IPS DF 4.7 (cell line): Measurements from ENCODE around the gene RNF208.

Experiments
- DNase-seq: peaks from one replicate; pipeline ENCODE4 v3.0.0-alpha.2; 2013; ENCODE audit warnings: low spot score; ENCODE audit errors: extremely low read depth

The RNF208 gene

DNA sequence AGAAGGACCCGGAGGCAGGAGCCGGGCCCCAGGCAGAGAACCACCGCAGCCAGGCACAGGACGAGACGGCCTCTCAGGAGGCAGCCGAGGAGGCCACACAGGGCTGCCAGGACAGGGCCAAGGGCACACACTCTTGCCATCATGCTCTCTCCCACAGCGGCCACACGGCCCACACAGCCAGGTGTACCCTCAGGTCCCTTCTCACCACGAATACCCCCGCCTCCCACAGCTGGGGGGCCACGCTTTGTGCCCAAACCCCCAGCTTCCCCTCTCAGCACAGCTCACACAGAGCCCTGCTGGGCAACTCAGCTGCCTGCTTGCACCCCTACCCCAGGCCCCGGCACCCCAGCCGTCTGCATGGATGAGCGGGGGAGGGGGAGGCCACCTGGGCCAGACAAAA is 28.3 kb downstream of the RNF208 start:
- DNase-seq: no peak

DNA sequence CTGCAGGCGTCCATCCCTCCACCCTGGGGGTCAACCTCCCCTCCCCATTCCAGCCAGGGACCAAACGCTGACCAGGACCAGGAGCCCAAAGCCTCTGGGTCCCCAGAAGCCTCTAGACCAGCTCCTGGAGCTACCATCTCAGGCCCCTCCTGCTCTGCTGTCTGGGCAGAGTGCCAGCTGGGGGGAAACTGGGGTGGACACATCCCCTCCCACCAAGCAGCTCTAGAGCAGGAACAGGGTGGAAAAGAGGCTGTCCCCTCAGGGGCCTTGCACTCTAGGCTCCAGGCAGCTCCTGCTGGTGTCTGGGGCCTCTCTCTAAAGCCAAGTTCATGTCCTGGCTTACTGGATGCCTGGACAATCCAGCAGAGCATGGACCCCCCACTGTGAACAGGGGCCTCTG is 29.2 kb downstream of the RNF208 start:
- no peak for DNase-seq

DNA sequence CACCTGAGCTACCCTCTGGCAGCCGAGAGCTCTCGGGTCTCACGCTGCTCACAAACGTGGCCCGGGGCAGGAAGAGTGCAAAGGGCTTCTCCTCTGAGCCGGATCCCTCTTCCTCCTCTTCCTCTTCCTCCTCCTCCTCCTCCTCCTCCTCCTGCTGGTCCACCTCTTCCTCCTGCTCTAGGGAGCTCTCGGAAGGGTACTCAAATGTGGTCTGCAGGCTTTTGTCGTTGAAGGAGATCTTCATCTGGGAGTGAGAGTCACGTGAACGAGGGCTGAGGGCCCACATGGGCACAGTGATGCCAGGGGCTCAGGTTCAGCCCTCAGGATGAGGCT is 29.6 kb downstream of the RNF208 start:
- no peak for DNase-seq

DNA sequence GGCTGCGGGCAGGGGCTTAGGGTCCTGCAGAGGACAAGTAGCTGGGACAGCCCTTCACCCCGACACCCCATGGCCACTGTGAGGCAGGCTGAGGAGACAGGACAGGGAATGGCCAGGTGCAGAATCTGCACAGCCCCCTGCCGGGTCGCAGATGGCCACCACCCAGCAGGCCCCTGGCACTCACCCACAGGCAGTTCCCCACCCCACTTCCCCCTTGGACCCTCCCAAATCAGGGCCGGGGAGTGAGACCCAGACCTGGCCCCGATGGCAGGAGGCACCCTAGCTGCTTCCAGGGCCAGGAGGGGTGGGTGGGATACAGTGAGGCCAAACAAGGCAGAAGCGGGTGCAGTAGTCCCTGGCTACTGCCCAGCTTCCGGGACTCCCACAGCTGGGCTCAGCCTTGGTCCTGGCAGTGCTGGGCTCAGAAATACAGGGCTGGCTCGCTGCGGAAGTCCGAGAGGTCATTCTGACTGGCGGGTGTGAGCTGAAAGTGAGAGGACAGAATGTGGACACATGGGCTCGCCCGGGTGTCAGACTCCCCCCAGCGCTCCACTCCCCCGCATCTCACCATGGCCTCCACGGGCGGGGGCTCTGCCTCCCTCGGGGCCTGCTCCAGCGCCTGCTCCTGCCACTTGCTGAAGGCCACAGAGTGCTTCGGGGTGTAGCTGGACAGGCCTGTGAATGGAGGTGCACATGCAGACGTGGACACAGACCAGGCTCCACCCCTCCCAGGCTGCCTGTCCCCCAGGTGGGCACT is 30.2 kb downstream of the RNF208 start:
- DNase-seq: no peak

DNA sequence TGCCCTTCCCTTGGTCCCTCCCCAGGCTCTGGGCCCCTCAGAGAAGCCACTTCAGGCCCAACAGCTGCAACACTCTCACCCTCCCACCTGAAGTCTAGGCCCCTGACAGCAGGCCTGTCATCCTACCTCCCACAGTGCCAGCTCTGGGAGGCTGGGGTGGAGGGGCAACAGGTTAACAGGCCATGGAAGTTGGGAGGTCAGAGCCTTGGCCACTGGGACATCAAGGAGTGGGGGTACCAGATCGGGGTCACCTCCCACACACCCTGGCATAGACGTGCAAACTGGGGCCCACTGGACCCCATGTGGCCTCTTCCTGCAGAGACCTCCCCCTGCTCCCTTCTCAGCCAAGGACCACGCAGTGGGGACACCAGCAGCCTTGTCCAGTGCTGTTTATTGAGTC is 30.8 kb downstream of the RNF208 start:
- DNase-seq: no peak

DNA sequence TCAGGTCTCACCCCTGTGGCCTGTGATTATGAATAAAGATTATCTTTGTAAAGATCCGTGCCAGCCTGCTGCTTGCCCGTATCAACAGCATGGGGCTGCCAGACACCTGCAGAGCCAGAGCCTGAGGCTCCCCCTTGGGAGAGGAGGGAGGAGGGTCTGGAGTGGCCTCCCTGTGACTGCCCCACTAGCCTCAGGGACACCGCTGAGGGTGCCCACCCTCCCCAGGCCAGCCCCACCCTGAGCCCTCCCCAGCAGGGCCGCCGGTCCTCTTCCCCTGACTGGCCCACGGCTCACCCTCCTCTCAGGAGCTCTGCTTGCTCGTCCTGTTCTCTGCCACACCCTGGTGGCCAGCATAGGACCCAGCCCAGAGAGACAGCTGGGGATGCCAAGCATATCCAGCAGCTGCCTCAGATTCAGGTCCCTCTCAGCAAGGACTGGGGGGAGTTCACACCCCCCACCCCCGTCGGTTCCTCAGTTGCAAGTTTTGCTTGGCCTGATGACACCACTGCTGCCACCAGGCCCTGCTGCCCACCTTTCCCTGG is 31.7 kb downstream of the RNF208 start:
- no peak for DNase-seq

DNA sequence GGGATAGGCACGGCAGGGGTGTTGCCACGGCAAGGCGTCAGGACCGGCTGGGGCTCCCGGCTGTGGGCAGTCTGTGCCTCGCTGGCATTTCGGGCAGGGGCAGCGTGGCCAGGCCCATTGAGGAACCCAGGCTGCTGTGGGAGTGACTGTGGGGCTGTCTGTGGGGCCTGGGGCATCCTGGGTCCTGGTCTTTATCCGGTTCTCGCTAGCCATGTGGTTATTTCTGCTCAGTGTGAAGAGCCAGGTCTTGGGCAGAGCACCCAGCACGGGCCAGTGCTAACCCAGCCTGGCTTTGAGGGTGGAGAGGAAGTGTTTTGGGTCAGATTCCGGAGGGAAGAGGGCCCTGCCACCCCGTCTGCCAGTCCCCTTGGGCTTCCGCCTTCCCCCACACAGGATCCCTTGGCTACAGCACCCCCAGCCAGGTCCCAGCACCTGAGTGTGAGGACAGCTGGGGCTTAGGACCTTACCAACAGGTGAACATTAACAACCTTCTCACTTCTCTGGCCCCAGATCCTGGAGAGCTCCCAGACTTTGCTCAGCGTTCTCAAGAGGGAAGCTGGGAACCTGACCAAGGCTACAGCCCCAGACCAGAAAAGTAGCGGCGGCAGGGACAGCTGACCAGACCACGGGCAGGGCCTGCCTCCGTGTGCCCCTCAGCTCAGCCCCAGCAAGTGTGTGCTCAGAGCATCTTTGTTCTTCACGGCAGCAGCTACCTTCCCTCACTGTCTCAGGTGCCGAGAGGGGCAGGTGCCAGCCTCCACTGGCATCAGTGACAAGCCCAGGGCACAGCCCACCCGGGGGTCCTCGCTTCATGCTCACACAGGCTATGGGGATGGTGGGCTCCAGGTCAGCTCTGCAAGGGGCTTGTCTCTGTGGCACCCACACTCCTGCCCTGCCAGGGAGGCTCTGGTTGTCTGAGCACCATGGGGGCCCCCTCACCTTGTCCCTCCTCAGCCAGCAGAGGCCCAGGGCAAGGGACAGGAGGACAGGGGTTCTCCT is 32.4 kb downstream of the RNF208 start:
- no peak for DNase-seq

DNA sequence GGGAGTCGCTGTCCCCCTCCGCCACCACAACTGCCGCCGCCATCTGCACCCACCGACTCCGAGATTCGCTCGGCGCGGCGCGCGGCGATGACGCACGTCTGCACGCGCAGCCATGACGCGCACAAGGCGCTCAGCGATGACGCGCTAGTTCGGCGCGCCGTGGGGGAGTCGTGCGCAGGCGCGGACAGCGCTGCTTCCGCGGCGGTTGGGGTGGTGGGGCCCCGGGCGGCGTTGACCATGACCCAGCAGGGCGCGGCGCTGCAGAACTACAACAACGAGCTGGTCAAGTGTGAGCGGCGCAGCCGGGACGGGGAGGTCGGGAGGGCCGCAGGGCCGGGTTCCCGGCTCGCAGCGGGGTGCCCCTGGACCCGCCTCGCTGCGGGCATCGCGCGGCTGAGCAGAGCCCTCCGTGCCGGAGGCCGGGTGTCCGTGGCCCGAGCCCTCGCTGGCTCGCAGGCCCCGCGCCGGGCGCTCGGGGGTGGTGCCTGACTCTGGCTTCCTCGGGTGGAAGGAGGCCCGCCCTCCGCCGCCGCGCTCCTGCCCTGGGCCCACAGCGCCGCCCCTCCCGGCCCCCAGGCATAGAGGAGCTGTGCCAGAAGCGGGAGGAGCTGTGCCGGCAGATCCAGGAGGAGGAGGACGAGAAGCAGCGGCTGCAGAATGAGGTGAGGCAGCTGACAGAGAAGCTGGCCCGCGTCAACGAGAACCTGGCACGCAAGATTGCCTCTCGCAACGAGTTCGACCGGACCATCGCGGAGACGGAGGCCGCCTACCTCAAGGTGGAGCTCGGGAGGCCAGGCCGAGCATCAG is 33.3 kb downstream of the RNF208 start, which contains the start of the genes ANAPC2 and SSNA1:
TSS of gene ANAPC2 (minus strand) at position 71 of the 807 bp plus-strand sequence. CDS start at position 43, 28 bp downstream.
TSS of gene SSNA1 (plus strand) at position 187 of the 807 bp plus-strand sequence. CDS start at position 238, 51 bp downstream.
- no peak for DNase-seq

DNA sequence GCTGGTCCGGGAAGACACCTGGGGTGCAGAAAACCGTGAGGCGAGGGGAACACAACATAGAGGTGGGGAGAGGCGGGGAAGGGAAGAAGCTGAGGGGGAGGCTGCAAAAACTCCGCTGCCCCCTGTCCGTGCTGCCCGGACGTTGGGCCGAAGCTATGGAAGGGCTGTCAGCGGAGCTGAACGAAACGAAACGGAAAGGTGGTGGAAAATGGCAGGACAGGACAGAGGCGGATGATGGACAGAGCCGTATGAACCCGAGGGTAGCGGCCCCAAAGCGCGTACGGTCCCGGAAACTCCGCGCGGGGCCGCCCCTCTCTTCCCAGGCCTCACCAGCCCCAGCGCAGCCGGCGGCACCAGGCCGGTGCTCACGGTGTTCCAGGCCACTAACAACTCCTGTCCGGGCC is 34.0 kb downstream of the RNF208 start:
- DNase-seq: no peak

DNA sequence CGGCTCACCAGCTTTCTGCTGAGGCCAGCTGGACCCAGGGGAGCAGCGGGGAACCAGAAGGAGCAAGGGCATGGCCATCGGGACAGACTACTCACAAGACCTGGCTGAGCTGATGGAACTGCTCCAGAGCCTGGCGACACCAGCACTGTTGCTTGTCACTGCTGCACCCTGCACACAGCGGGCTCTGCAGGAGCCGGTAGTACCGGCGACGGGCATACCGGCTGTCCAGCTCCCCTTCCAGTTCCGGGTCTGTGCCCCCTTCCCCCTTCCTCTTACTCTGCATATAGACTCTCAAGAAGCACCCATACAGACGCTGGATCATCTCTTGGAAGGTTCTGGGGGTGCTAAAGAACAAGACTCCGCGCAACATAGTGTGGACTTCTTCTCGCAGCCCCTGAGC is 34.7 kb downstream of the RNF208 start:
- no peak for DNase-seq

DNA sequence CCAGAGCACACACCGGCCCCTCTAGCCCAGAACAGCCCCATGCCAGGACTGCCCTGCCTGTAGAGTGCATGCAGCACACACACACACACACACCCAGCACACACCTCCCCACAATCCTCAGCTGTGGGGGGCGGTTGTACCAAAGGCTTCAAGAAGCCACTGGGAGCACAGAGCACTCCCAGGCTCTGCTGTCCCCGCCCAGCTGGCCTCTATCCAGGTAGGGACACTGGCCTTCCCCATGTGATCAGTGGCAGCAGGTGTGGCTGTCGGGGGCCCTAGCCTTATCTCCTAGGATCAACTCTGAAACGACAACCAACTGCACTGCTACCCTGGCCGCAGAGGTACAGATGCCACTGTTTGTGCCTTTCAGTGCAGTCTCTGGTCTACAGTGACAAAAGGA is 35.7 kb downstream of the RNF208 start:
- DNase-seq: no peak

DNA sequence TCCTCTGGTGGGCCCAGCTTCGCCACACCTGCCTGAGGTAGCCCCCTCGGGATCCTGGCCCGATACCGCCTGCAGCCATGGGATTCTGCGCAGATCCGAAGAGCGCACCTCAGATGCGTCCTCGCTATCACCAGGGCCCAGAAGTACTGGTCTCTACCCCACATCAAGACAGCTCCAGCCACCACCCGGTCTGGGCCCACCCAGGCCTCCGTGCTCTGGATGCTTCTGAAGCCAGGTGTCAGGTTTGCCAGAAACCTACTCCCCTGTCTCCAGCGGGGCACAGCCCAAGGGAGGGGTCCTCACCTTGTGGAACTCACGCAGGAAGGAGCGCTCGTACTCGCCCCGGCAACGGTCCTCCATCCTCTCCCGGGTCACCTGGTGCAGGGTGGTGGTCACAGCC is 36.1 kb downstream of the RNF208 start:
- no peak for DNase-seq

DNA sequence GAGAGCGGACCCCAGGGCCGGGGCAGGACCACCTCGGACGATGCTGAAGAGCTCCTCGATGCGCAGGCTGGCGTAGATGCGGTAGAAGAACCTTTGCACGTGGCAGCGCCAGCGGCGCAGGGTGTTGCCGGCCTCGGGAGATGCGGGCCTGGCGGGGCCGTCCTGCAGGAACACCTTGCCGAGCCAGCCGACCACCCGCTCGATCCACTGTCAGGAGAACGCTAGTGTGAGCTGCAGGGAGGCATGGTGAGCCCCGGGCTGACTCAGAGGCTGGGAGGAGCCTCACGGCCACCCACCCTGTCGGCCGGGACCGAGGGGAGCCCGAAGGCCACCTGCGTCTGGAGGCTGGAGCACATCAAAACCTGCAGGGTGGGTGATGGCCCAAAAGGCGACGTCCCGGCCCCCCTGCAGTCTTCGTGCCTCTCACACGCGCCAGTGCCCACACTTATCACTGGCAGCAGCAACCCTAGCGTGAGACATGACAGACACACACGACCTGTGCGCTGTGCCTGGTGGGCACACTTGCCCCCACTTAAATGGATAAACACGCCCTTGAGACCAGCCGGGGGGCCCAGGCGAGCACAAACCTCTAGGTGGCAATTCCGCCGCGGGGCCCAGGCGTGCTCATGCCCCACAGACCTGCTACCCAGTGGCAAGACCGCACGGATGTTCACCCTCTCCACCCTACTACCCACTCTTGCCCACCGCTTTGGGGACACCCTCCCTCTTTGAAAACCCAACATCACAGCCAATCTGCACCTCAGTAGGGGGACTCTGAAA is 37.0 kb downstream of the RNF208 start:
- DNase-seq: no peak

DNA sequence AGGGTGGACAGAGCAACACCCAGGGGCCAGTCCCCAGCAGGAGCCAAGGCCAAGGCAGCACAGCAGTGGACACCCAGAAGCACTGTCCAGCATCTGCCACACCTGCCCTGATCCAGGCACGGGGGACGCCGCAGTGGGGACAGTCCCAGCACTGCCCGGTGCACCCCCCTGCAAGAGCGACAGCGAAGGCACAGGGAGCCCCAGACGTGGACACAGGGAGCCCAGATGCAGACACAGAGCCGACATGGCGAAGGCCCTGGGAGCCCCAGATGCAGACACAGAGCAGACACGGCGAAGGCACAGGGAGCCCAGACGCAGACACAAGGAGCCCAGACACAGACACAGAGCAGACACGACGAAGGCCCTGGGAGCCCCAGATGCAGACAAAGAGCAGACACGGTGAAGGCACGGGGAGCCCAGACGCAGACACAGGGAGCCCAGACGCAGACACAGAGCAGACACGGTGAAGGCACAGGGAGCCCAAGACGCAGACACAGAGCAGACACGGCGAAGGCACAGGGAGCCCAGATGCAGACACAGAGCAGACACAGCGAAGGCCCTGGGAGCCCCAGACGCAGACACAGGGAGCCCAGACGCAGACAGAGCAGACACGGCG is 38.0 kb downstream of the RNF208 start:
- no peak for DNase-seq

DNA sequence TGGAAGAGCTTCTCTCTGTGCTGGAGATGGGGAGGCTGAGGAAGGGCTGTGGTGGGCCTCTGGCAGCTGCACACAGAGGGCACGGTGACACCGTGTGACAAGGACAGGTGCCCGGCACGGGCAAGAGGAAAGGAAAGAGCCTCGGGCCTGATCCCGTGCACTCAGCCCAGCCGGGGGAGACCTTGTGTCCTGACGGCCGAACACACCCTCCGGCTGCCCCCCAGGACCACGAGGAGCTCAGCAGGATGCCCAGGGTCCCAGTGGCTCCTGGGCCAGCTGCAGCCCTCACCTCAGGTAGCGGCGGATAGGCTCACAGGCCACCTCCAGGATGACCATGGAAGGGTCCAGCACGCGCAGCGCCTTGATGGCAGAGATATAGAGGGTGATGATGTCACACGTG is 39.2 kb downstream of the RNF208 start:
- no peak for DNase-seq

DNA sequence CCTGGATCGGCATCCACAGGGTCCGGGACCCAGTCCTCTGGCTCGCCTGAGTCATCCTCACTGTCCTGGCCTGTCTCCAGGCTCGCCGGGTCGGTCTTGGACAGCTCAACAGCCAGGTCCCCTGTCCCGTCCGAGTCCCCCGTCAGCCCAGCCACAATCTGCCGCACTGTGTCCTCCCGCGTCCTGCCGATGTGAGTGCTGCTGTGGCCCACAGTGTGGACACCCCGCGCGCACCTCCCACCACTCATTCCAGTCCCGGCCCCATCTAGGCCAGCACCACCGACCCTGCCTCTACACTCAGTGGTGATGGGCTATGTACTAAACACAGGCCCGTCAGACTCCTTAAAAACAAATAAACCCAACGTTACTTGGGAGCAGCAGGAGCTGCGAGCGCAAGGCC is 40.4 kb downstream of the RNF208 start:
- no peak for DNase-seq

DNA sequence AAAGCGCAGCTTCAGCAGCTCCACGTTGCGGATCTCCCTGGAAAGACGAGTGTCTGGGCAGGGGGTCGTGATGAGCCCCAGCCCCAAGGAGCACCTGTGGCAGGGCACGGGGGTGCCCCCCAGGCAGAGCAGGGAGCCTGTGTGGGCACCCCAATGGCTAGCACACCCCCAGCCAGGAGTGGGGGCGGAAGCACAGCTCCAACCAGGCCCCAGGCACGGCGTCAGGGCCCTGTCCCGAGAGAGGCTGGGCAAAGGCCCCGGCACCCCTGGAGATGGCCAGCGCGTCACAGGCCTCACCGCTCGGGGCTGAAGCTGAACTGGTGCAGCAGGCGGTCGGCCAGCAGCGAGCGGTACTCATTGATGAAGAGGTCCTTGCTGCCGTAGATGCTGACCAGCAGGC is 41.5 kb downstream of the RNF208 start:
- no peak for DNase-seq

DNA sequence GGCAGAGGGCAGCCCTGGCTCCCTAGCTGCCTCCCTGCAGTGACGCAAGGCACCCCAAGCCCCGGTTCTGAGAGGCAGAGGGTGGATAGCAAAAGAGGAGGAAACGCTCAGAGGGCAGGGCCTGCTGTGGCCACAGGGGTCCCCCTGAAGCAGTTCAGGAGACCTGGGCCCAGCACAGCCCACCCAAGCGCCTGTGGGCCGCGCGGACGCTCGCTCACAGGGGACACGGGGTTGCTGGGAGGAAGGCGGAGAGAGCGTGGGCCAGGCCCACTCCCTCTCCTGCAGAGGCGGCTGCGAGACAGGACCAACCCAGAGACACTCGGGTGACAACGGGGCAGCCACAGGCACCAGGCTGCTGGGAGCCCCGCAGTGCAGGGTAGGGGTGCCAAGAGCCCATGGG is 42.3 kb downstream of the RNF208 start:
- DNase-seq: no peak

DNA sequence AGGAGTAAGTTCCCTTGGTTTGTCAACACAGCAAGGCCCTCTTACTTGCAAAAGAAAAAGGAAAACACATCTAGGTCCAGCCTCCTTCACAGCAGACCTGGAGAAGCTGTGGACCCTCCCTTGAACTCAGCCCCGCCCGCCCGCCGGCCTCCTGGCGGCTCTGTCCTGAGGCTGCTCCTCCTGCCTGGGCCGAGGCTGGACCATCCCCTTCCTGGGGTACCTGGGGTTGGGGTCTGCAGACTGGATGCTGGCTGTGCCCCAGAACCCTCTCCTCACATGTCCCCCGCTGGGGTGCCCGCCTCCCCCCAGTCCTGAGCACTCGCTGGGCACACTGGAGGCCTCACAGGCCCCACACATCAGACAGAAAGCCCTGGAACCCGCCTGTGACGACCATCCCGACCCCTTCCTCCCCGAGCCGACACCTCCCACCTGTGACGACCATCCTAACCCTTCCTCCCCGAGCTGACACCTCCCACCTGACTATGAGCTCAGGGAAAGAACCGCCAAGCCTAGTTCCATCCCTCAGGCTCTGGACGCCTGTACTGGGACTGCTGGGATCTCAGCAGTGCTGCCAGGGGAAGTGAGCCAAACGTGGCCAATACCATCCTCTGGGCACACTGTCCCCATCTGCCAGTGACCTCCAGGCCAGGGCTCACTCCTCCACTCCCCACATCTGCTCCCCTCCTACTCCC is 43.0 kb downstream of the RNF208 start:
- DNase-seq: no peak
